ENCODE measurements around the gene UGT1A4.

UGT1A4 gene

DNA sequence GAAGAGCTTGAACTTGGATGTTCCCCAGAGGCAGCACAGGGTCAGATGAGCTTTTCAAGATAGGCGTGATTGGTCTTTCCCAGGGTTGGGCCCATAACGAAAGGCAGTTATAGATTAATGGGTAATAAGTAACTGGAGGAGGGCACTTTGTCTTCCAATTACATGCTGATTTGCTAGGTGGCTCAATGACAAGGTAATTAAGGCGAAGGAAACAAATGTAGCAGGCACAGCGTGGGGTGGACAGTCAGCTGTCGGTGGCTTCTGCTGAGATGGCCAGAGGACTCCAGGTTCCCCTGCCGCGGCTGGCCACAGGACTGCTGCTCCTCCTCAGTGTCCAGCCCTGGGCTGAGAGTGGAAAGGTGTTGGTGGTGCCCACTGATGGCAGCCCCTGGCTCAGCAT is at the start of gene UGT1A4:
Gene UGT1A4 (plus strand): TSS at position 185 of the 400 bp plus-strand sequence. CDS start 85 bp downstream, at position 270.
- no peaks in the 10 kb centered on the region for H3K27me3 ChIP-seq (ENCODE audit: insufficient read depth, low read length)
- H3K4me3 ChIP-seq (ENCODE audit: low read length): no peak within 1 kb of the TSS
- no peak within 1 kb of the TSS for H3K9ac ChIP-seq (ENCODE audit: low read depth, low read length)
- H3K4me1 ChIP-seq (ENCODE audit: insufficient read depth, low read length): no peaks in the 10 kb centered on the region
- no peaks in the 10 kb centered on the region for H3K36me3 ChIP-seq (ENCODE audit: insufficient read depth, low read depth, low read length)
- H3K9me3 ChIP-seq (ENCODE audit: insufficient read depth, low read depth, low read length): no peaks in the 10 kb centered on the region
- H3K27ac ChIP-seq (ENCODE audit: low read length): no peak within 1 kb of the TSS

DNA sequence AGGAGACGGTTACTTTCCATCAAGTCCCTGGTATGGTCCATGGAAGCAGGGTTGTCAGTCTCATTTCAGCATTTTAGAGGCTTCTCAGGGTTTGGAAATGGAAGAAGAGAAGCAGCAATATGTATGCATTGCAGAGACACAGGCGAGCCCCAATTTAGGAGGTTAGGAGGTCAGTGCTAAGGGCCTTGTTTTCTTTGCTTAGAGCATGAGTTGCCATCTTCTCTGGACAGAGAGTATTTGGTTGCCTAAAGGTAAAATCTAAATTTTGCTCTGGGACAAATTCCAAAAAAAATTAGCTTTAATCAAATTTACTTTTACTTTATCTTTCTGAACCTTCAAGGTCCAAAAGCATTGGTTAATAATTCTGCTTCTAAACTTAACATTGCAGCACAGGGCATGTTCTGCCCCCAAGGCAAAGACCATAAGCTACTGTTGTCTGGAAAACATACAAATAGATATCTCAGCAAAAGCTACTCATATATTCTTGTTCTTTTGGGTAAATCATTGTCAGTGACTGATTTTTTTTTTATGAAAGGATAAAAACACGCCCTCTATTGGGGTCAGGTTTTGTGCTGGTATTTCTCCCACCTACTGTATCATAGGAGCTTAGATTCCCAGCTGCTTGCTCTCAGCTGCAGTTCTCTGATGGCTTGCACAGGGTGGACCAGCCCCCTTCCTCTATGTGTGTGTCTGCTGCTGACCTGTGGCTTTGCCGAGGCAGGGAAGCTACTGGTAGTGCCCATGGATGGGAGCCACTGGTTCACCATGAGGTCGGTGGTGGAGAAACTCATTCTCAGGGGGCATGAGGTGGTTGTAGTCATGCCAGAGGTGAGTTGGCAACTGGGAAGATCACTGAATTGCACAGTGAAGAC is 47.0 kb upstream of the UGT1A4 start, which contains the start of gene UGT1A9:
Gene UGT1A9 (plus strand): TSS at position 609 of the 872 bp plus-strand sequence. CDS start 37 bp downstream, at position 646.
- Histone ChIP-seq H3K9me3 (ENCODE audit: insufficient read depth, low read depth, low read length) (no peaks in the 10 kb centered on the region), H3K4me1 (ENCODE audit: insufficient read depth, low read length) (no peaks in the 10 kb centered on the region), H3K36me3 (ENCODE audit: insufficient read depth, low read depth, low read length) (no peaks in the 10 kb centered on the region), H3K27me3 (ENCODE audit: insufficient read depth, low read length) (no peaks in the 10 kb centered on the region), H3K27ac (ENCODE audit: low read length) (no peak within 1 kb of the TSS), H3K9ac (ENCODE audit: low read depth, low read length) (no peak within 1 kb of the TSS), H3K4me3 (ENCODE audit: low read length) (no peak within 1 kb of the TSS)

DNA sequence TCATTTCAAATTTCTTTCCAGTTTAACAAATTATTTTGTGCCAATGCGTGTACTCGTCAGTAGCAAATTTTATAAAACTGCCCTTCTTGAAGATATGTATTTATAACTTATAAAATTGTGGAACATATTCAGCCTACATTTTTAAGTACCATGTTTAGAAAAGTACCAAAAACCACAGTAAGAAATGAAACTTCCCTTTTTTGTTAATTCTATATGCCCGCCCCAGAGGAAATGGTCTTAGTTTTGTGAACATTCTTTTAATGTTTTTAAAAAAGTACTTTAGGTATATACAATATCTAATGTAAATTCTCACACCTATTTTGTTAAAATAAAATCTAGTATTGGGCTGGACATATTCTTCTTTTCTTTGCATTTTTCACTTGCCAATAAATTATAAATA is 45.6 kb upstream of the UGT1A4 start:
- H3K36me3 ChIP-seq (ENCODE audit: insufficient read depth, low read depth, low read length): no peaks in the 10 kb centered on the region
- no peaks in the 10 kb centered on the region for H3K9me3 ChIP-seq (ENCODE audit: insufficient read depth, low read depth, low read length)
- H3K27ac ChIP-seq (ENCODE audit: low read length): no peak overlapping the region
- H3K4me1 ChIP-seq (ENCODE audit: insufficient read depth, low read length): no peaks in the 10 kb centered on the region
- no peaks in the 10 kb centered on the region for H3K27me3 ChIP-seq (ENCODE audit: insufficient read depth, low read length)
- H3K4me3 ChIP-seq (ENCODE audit: low read length): no peak overlapping the region
- no peak overlapping the region for H3K9ac ChIP-seq (ENCODE audit: low read depth, low read length)

DNA sequence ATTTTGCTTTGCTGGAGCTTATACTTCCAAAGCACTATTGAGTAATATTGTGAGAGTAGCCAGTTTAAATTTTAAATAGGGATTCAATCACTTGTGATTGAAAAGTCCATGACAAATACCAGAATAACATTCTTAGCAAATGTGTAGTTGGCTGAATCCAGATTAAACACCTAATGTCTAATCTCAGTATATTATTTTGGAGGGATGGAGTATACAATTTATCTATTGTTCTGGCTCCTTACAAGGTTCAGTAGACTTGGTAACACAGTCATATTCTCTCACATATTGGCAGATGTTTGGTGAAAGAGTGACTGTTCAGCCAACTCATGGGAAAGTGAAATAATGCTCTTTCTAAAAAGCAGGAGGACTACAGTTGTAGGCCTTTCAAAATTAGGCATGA is 44.6 kb upstream of the UGT1A4 start:
- H3K36me3 ChIP-seq (ENCODE audit: insufficient read depth, low read depth, low read length): no peaks in the 10 kb centered on the region
- H3K27me3 ChIP-seq (ENCODE audit: insufficient read depth, low read length): no peaks in the 10 kb centered on the region
- H3K4me3 ChIP-seq (ENCODE audit: low read length): no peak overlapping the region
- H3K9me3 ChIP-seq (ENCODE audit: insufficient read depth, low read depth, low read length): no peaks in the 10 kb centered on the region
- no peak overlapping the region for H3K27ac ChIP-seq (ENCODE audit: low read length)
- no peak overlapping the region for H3K9ac ChIP-seq (ENCODE audit: low read depth, low read length)
- H3K4me1 ChIP-seq (ENCODE audit: insufficient read depth, low read length): no peaks in the 10 kb centered on the region

DNA sequence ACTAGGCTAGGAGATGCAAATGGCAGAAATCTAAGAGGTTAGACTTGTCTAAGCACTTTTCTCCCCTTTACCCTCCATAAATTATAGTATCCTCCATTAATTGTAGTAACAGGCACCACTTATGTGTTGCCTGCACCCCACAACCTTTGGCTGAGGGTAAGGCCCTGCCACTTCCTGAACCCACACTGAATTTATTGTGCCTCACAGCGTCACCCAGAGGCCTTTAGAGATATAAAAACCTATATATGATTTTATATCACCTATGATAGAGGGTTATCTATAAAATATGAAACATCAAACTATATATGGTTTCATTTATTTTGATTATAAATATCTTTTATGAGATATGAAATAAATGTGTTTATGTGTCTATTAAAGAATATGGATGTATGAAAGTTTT is 44.2 kb upstream of the UGT1A4 start:
- H3K9ac ChIP-seq (ENCODE audit: low read depth, low read length): no peak overlapping the region
- H3K4me3 ChIP-seq (ENCODE audit: low read length): no peak overlapping the region
- H3K36me3 ChIP-seq (ENCODE audit: insufficient read depth, low read depth, low read length): no peaks in the 10 kb centered on the region
- no peaks in the 10 kb centered on the region for H3K4me1 ChIP-seq (ENCODE audit: insufficient read depth, low read length)
- H3K27me3 ChIP-seq (ENCODE audit: insufficient read depth, low read length): no peaks in the 10 kb centered on the region; the same call in 1 of the 2 replicates
- no peaks in the 10 kb centered on the region for H3K9me3 ChIP-seq (ENCODE audit: insufficient read depth, low read depth, low read length)
- H3K27ac ChIP-seq (ENCODE audit: low read length): no peak overlapping the region

DNA sequence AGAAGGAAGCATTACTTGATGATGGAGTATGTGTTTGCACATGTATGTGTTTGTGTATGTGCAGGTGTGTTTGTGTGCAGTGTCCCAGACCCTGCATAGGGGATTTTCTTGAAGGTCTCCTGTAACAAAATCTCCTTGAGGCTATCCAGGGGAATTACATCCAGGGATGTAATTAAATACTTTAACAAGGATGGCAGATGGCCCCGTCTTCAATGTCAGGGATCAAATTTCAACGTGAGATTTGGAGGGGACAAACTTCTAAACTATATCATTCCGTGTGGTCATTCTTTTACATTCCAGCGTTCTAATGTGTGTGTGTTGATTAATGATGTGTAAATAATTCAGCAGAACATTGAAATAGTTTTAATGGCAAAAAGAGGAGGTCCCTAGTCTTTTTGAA is 43.5 kb upstream of the UGT1A4 start:
- Histone ChIP-seq H3K9me3 (ENCODE audit: insufficient read depth, low read depth, low read length) (no peaks in the 10 kb centered on the region), H3K27ac (ENCODE audit: low read length) (no peak overlapping the region), H3K4me1 (ENCODE audit: insufficient read depth, low read length) (no peaks in the 10 kb centered on the region), H3K4me3 (ENCODE audit: low read length) (no peak overlapping the region), H3K36me3 (ENCODE audit: insufficient read depth, low read depth, low read length) (no peaks in the 10 kb centered on the region), H3K9ac (ENCODE audit: low read depth, low read length) (no peak overlapping the region), H3K27me3 (ENCODE audit: insufficient read depth, low read length) (no peaks in the 10 kb centered on the region; the same call in 1 of the 2 replicates)

DNA sequence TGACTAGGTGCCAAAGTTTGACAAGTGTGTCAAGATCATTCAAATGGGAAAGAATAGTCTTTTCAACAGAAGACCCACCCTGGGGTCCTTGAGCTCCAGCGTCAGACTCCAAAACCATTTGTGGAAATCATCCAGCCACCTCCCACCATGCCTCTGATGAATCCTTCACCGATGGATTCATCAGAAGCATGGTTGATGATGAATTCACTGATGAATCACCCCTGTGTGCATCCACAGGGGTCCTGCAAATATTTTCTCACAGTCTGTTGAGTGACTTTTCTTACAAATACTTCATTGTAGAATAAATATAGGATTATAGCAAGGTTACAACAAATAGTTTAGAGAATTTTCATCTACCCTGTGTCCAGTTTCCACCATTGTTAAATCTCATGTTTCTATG is 42.5 kb upstream of the UGT1A4 start:
- no peaks in the 10 kb centered on the region for H3K9me3 ChIP-seq (ENCODE audit: insufficient read depth, low read depth, low read length)
- no peaks in the 10 kb centered on the region for H3K4me1 ChIP-seq (ENCODE audit: insufficient read depth, low read length)
- no peaks in the 10 kb centered on the region; the same call in 1 of the 2 replicates for H3K27me3 ChIP-seq (ENCODE audit: insufficient read depth, low read length)
- no peak overlapping the region for H3K27ac ChIP-seq (ENCODE audit: low read length)
- no peak overlapping the region for H3K4me3 ChIP-seq (ENCODE audit: low read length)
- no peak overlapping the region for H3K9ac ChIP-seq (ENCODE audit: low read depth, low read length)
- no peaks in the 10 kb centered on the region for H3K36me3 ChIP-seq (ENCODE audit: insufficient read depth, low read depth, low read length)

DNA sequence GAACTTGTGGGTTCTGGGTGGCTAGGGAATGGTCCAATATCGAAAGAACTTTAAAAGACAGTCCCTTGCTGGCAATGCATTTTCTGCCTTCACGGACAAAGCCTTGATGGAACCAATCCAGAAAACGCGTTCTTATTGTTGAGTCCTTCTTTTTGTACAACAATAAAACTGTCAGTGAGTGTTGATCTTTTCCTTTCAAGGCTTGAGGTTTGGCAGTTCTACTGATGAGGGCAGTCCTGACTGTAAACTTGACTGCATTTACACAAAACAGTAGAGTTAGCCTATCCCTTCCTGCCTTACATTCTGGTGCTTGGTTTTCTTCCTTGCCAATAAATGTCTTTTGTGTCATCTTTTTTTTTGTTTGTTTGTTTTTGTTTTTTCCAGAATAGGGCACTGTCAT is 39.3 kb upstream of the UGT1A4 start:
- no peaks in the 10 kb centered on the region for H3K4me1 ChIP-seq (ENCODE audit: insufficient read depth, low read length)
- no peak overlapping the region for H3K27ac ChIP-seq (ENCODE audit: low read length)
- H3K4me3 ChIP-seq (ENCODE audit: low read length): no peak overlapping the region
- no peaks in the 10 kb centered on the region for H3K36me3 ChIP-seq (ENCODE audit: insufficient read depth, low read depth, low read length)
- no peaks in the 10 kb centered on the region; the same call in 1 of the 2 replicates for H3K27me3 ChIP-seq (ENCODE audit: insufficient read depth, low read length)
- no peaks in the 10 kb centered on the region for H3K9me3 ChIP-seq (ENCODE audit: insufficient read depth, low read depth, low read length)
- H3K9ac ChIP-seq (ENCODE audit: low read depth, low read length): no peak overlapping the region

DNA sequence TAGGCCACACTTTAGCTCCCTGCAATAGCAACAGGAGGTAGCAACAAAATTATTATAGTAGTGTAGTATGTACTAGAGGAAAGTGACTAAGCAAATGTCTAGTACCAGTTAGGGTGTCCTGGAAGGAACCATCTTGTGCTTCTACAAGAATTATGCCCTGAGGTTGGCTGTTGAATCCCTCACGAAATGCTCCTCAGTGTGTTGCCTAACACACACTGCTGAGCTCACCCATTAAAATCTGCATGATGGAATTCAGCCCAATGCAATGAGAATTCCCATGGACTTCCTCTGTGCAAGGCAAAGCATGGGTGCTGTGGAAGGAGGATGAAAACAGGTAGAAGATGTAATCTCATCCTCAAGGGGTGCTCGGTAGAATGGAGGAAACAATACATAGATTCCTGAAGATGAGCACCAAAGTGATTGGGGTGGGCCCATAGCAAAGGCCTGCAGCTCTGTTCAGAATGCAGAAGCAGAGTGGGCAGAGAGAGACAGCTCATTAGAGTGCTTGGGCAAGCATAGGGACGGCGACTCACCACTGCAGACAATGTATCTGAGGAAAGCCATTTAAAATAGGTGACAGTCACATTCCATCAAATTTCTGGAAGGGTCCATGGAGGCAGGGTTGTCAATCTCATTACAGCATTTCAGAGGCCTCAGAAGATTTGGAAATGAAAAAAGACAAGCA is 38.0 kb upstream of the UGT1A4 start:
- Histone ChIP-seq H3K4me3 (ENCODE audit: low read length) (no peak overlapping the region), H3K27me3 (ENCODE audit: insufficient read depth, low read length) (no peaks in the 10 kb centered on the region; the same call in 1 of the 2 replicates), H3K36me3 (ENCODE audit: insufficient read depth, low read depth, low read length) (no peaks in the 10 kb centered on the region), H3K9ac (ENCODE audit: low read depth, low read length) (no peak overlapping the region), H3K27ac (ENCODE audit: low read length) (no peak overlapping the region), H3K4me1 (ENCODE audit: insufficient read depth, low read length) (no peaks in the 10 kb centered on the region), H3K9me3 (ENCODE audit: insufficient read depth, low read depth, low read length) (no peaks in the 10 kb centered on the region)

DNA sequence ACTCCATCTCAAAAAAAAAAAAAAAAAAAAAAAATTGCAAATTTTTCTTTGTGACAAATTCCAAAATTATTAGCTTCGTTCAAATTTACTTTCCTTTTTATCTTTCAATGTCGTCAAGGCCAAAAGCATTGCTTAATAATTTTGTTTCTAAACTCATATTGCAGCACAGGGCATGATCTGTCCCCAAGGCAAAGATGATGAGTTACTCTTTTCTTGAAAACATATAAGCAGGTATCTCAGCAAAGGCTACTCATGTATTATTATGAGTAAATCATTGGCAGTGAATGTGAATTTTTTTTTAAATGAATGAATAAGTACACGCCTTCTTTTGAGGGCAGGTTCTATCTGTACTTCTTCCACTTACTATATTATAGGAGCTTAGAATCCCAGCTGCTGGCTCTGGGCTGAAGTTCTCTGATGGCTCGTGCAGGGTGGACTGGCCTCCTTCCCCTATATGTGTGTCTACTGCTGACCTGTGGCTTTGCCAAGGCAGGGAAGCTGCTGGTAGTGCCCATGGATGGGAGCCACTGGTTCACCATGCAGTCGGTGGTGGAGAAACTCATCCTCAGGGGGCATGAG is 36.9 kb upstream of the UGT1A4 start, which contains the start of gene UGT1A7:
Gene UGT1A7 (plus strand): TSS at position 381 of the 579 bp plus-strand sequence. CDS start 37 bp downstream, at position 418.
- Histone ChIP-seq H3K27ac (ENCODE audit: low read length) (no peak within 1 kb of the TSS), H3K36me3 (ENCODE audit: insufficient read depth, low read depth, low read length) (no peaks in the 10 kb centered on the region), H3K27me3 (ENCODE audit: insufficient read depth, low read length) (no peaks in the 10 kb centered on the region; the same call in 1 of the 2 replicates), H3K4me1 (ENCODE audit: insufficient read depth, low read length) (no peaks in the 10 kb centered on the region), H3K4me3 (ENCODE audit: low read length) (no peak within 1 kb of the TSS), H3K9ac (ENCODE audit: low read depth, low read length) (no peak within 1 kb of the TSS), H3K9me3 (ENCODE audit: insufficient read depth, low read depth, low read length) (no peaks in the 10 kb centered on the region)

DNA sequence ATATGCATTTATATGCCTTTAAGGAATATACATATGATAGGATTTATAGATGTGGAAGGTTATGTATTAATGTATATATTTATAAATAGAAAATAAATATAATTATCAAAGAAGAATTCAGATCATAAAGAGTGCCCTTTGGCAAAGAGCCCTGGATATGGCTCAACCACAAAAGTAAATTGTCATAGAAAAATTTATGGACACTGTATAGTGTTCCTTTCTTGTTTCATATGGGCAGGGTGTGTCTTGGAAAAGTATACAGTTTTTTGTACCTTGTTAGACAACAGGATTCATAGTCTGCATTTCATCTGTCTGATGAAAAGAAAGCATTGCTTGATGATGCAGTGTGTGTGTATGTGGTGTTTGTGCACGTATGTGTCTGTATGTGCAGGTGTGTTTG is 33.9 kb upstream of the UGT1A4 start:
- Histone ChIP-seq H3K36me3 (ENCODE audit: insufficient read depth, low read depth, low read length) (no peaks in the 10 kb centered on the region), H3K27ac (ENCODE audit: low read length) (no peak overlapping the region), H3K4me1 (ENCODE audit: insufficient read depth, low read length) (no peaks in the 10 kb centered on the region; the same call in 1 of the 2 replicates), H3K9me3 (ENCODE audit: insufficient read depth, low read depth, low read length) (no peaks in the 10 kb centered on the region), H3K4me3 (ENCODE audit: low read length) (no peak overlapping the region), H3K27me3 (ENCODE audit: insufficient read depth, low read length) (no peaks in the 10 kb centered on the region), H3K9ac (ENCODE audit: low read depth, low read length) (no peak overlapping the region)
